SK-N-SH (cell line): ENCODE results near the gene GALNTL6. TPM values are rescaled to one million over a fixed set of nuclear protein-coding genes. Genes with fewer than 3 reads are reported as not detected.

Experiments used
- CTCF ChIA-PET: fragments of 300-600, 350-600 bp; formaldehyde crosslinking; extraction: SDS; loops from one replicate; lab custom pipeline; 2021; lab: Yijun Ruan, JAX
- POLR2A ChIA-PET: fragments of 350-600 bp; sonication (Branson Sonifier 250); formaldehyde crosslinking; extraction: SDS; loops from one replicate; lab custom pipeline; 2020; ENCODE audit warnings: antibody characterized with exemption, inconsistent platforms; lab: Yijun Ruan, JAX
- DNase-seq: peaks from one replicate; pipeline ENCODE4 v3.0.0; 2012
- H2AFZ ChIP-seq: fragments of 200-600 bp; sonication (generic); 2 replicates; pipeline ENCODE4 v1.8.1; 2016; ENCODE audit warnings: antibody characterized with exemption, mild to moderate bottlenecking, low read depth
- H3F3A ChIP-seq: fragments of 200-600 bp; sonication (generic); replicated peaks from 2 replicates; pipeline ENCODE3; 2016; ENCODE audit warnings: antibody characterized with exemption, mild to moderate bottlenecking; ENCODE audit not compliant: insufficient read depth
- H3K27ac ChIP-seq, 2 experiments: fragments of 200-500 bp in 1 of 2; fragments of 200-600 bp in 1 of 2; sonication (Bioruptor generic) in 1 of 2; sonication (generic), shearing (Covaris generic) in 1 of 2; 2 replicates each; pipeline versions ENCODE4 v1.5.1 to v1.6.1; 2014 to 2016; ENCODE audit warnings: low read depth in 2 of 2, inconsistent platforms in 1 of 2, low read length in 1 of 2, mild to moderate bottlenecking in 1 of 2, mixed read lengths in 1 of 2
- H3K27me3 ChIP-seq: fragments of 200-600 bp; sonication (generic), shearing (Covaris generic); 2 replicates; pipeline ENCODE4 v1.6.1; 2016; ENCODE audit warnings: mixed run types; ENCODE audit not compliant: insufficient read depth
- H3K36me3 ChIP-seq, 2 experiments: fragments of 200-500 bp in 1 of 2; fragments of 200-600 bp in 1 of 2; sonication (Bioruptor generic) in 1 of 2; sonication (generic) in 1 of 2; replicated peaks in 1 of 2; 2 replicates each; pipeline versions ENCODE3 to v1.5.1; 2014 to 2016; ENCODE audit warnings: low read length in 1 of 2, mild to moderate bottlenecking in 1 of 2; ENCODE audit not compliant: insufficient read depth in 2 of 2, control insufficient read depth in 1 of 2
- H3K4me1 ChIP-seq, 2 experiments: fragments of 200-500 bp in 1 of 2; fragments of 200-600 bp in 1 of 2; sonication (Bioruptor generic) in 1 of 2; sonication (generic), shearing (Covaris generic) in 1 of 2; 2 replicates each; pipeline versions ENCODE4 v1.5.1 to v1.6.1; 2014 to 2016; ENCODE audit warnings: low read depth in 1 of 2, low read length in 1 of 2, mixed run types in 1 of 2; ENCODE audit not compliant: insufficient read depth in 2 of 2, control insufficient read depth in 1 of 2
- H3K4me2 ChIP-seq: fragments of 200-600 bp; sonication (generic), shearing (Covaris generic); 2 replicates; pipeline ENCODE4 v1.6.1; 2017; ENCODE audit warnings: mixed run types
- H3K4me3 ChIP-seq, 2 experiments: fragments of 200-500 bp in 1 of 2; fragments of 200-600 bp in 1 of 2; sonication (Bioruptor generic) in 1 of 2; sonication (generic), shearing (Covaris generic) in 1 of 2; 2 replicates each; pipeline versions ENCODE4 v1.5.1 to v1.8.1; 2014 to 2016; ENCODE audit warnings: low read depth in 2 of 2, inconsistent platforms in 1 of 2, low read length in 1 of 2, mild to moderate bottlenecking in 1 of 2, mixed read lengths in 1 of 2, moderate library complexity in 1 of 2
- H3K79me2 ChIP-seq: fragments of 200-600 bp; sonication (generic); 2 replicates; pipeline ENCODE4 v1.8.1; 2017; ENCODE audit warnings: mild to moderate bottlenecking; ENCODE audit not compliant: insufficient read depth
- H3K9ac ChIP-seq: fragments of 200-600 bp; sonication (generic); 2 replicates; pipeline ENCODE4 v1.6.1; 2017; ENCODE audit warnings: mixed run types
- H3K9me2 ChIP-seq: fragments of 200-600 bp; sonication (generic); 2 replicates; pipeline ENCODE4 v1.6.1; 2017; ENCODE audit warnings: mixed run types
- H3K9me3 ChIP-seq: fragments of 200-600 bp; sonication (generic); 2 replicates; pipeline ENCODE4 v1.6.1; 2017; ENCODE audit warnings: mixed run types, mild to moderate bottlenecking, moderate library complexity
- H4K20me1 ChIP-seq: fragments of 200-600 bp; sonication (generic); 2 replicates; pipeline ENCODE4 v1.6.1; 2017; ENCODE audit warnings: mild to moderate bottlenecking, mixed run types; ENCODE audit not compliant: insufficient read depth
- CHD2 ChIP-seq: fragments of 150-350 bp; IDR thresholded peaks from 2 replicates; pipeline ENCODE4 v1.6.1; 2018; ENCODE audit warnings: low read length; ENCODE audit not compliant: partially characterized antibody
- CTCF ChIP-seq: fragments of 200-600 bp; sonication (generic); IDR thresholded peaks from 2 replicates; pipeline ENCODE4 v1.6.1; 2017; ENCODE audit warnings: antibody characterized with exemption, mild to moderate bottlenecking, moderate library complexity
- ELF1 ChIP-seq: IDR thresholded peaks from 2 replicates; pipeline ENCODE4 v1.4.0; 2012
- EP300 ChIP-seq, 2 experiments: IDR thresholded peaks; 2 replicates each; pipeline versions ENCODE4 v1.4.0 to v1.6.1; 2012; ENCODE audit warnings: borderline replicate concordance in 1 of 2, low read depth in 1 of 2, low read length in 1 of 2
- EZH2phosphoT487 ChIP-seq: fragments of 200-600 bp; sonication (generic); IDR thresholded peaks from 2 replicates; pipeline ENCODE4 v1.6.1; 2017; ENCODE audit warnings: low read depth, mixed run types, mild to moderate bottlenecking, antibody characterized with exemption, moderate library complexity, borderline replicate concordance
- FOXJ3 ChIP-seq: sonication (generic); formaldehyde crosslinking; IDR thresholded peaks from 2 replicates; pipeline ENCODE4 v1.5.1; 2020; ENCODE audit warnings: mild to moderate bottlenecking, missing genetic modification reagents
- FOXM1 ChIP-seq: IDR thresholded peaks from 2 replicates; pipeline ENCODE4 v1.4.0; 2012; ENCODE audit warnings: low read depth, mild to moderate bottlenecking
- GABPA ChIP-seq: IDR thresholded peaks from 2 replicates; pipeline ENCODE4 v1.4.0; 2012; ENCODE audit warnings: low read depth, mild to moderate bottlenecking
- GATA2 ChIP-seq: sonication (generic); formaldehyde crosslinking; IDR thresholded peaks from 2 replicates; pipeline ENCODE4 v1.5.0; 2020; ENCODE audit warnings: mild to moderate bottlenecking, missing genetic modification reagents
- MEF2A ChIP-seq: IDR thresholded peaks from 2 replicates; pipeline ENCODE4 v1.4.0; 2012; ENCODE audit warnings: low read depth, borderline replicate concordance
- MXI1 ChIP-seq: IDR thresholded peaks from 2 replicates; pipeline ENCODE4 v1.6.1; 2012; ENCODE audit warnings: mild to moderate bottlenecking, low read depth, low read length, improper control_type of control experiment
- NFIC ChIP-seq: IDR thresholded peaks from 2 replicates; pipeline ENCODE4 v1.4.0; 2012; ENCODE audit warnings: borderline replicate concordance
- NRF1 ChIP-seq: IDR thresholded peaks from 2 replicates; pipeline ENCODE4 v1.6.1; 2012; ENCODE audit warnings: low read depth, mild to moderate bottlenecking, low read length
- PBX3 ChIP-seq: IDR thresholded peaks from 2 replicates; pipeline ENCODE4; 2012
- POLR2AphosphoS5 ChIP-seq: IDR thresholded peaks from 2 replicates; pipeline ENCODE4 v1.6.1; 2012; ENCODE audit warnings: low read depth, low read length
- RAD21 ChIP-seq: IDR thresholded peaks from 2 replicates; pipeline ENCODE4 v1.6.1; 2012; ENCODE audit warnings: mild to moderate bottlenecking, low read length
- RCOR1 ChIP-seq: fragments of 150-350 bp; IDR thresholded peaks from 2 replicates; pipeline ENCODE4 v1.6.1; 2017; ENCODE audit warnings: antibody characterized with exemption, low read length
- RFX5 ChIP-seq: IDR thresholded peaks from 2 replicates; pipeline ENCODE4 v1.6.1; 2012; ENCODE audit warnings: mild to moderate bottlenecking, improper control_type of control experiment, low read length
- RXRA ChIP-seq: IDR thresholded peaks from 2 replicates; pipeline ENCODE4 v1.4.0; 2012; ENCODE audit warnings: low read depth, mild to moderate bottlenecking, borderline replicate concordance
- SIN3A ChIP-seq: IDR thresholded peaks from 2 replicates; pipeline ENCODE4 v1.6.1; 2012; ENCODE audit warnings: low read depth, mild to moderate bottlenecking, low read length, moderate library complexity, borderline replicate concordance
- SMC3 ChIP-seq: IDR thresholded peaks from 2 replicates; pipeline ENCODE4 v1.6.1; 2012; ENCODE audit warnings: low read depth, low read length, improper control_type of control experiment
- TCF12 ChIP-seq: IDR thresholded peaks from 2 replicates; pipeline ENCODE4 v1.4.0; 2012
- TEAD4 ChIP-seq: IDR thresholded peaks from 2 replicates; pipeline ENCODE4 v1.4.0; 2012; ENCODE audit warnings: mild to moderate bottlenecking, borderline replicate concordance; ENCODE audit not compliant: insufficient read depth
- USF2 ChIP-seq: fragments of 150-350 bp; IDR thresholded peaks from 2 replicates; pipeline ENCODE4 v1.6.1; 2017; ENCODE audit warnings: antibody characterized with exemption, low read length, low read depth, borderline replicate concordance
- YY1 ChIP-seq: IDR thresholded peaks from 2 replicates; pipeline ENCODE4 v1.4.0; 2012; ENCODE audit warnings: low read depth, mild to moderate bottlenecking
- WGBS: methylation state at CpG from one replicate; pipeline ENCODE4 v1.1.6; 2017; ENCODE audit warnings: low lambda C conversion rate; 5-methylcytosine and 5-hydroxymethylcytosine counted together
- polyA plus RNA-seq, 3 experiments: library from polyadenylated mRNA; depleted of rRNA; stranded (reverse); fragments of >200 nt; gene quantifications; 2 replicates each; pipeline ENCODE4 v1.2.3, GENCODE V29; 2012
- TF ChIP-seq, protein P1 (sequence below): fragments of 150-350 bp; IDR thresholded peaks from 2 replicates; pipeline ENCODE4 v1.6.1; 2016; ENCODE audit warnings: mild to moderate bottlenecking, low read depth, low read length
- TF ChIP-seq, protein P2 (sequence below): IDR thresholded peaks from 2 replicates; pipeline ENCODE4 v1.6.1; 2012; ENCODE audit warnings: mild to moderate bottlenecking, low read depth, low read length, moderate library complexity

GALNTL6 gene
- polyA plus RNA-seq, 1 of the 3 experiments (the other 2 are of a cell fraction), result 0.07 TPM

DNA sequence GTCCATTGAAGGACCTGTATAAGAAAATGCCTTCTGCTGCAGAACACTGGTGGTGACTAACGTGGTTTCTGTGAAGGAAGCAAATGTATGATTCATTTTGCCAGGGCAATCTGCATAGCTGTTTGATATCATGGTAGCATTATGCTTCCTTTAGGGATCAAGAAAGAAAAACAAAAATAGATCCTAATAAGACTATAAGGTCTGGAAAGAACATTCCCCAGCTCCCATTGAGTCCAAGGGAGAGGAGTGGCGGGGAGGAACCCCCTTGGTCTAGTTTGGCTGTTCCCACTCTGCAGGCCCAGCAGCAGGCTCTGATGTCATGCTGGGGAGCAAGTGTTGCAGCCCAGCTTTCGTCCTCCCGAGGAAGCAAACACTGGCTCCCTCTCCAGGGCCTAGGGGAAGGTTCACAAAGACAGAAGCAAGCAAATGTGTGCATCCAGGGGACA is 1200.9 kb downstream of the GALNTL6 start:
- 37% methylated on average over 4 of the region's 4 CpGs for WGBS
- Histone ChIP-seq H3K27me3 (no peaks in the 10 kb centered on the region), H3K9me3 (no peaks in the 10 kb centered on the region), H3K4me3 (peak overlapping the region in 1 of 2 experiments; percentile 30; a peak in 1 of 4 replicates), H3F3A (peaks cover 10% of the 10 kb centered on the region), H3K36me3 (no peaks in the 10 kb centered on the region), H2AFZ (peak overlapping the region; percentile 49), H3K27ac (peak overlapping the region in 1 of 2 experiments; percentile 34; a peak in 2 of 4 replicates), H3K4me2 (peak overlapping the region; percentile 46; the same call in 1 of the 2 replicates), H3K4me1 (peaks cover 0 to 16% of the 10 kb centered on the region in 2 experiments; a peak in 1 of 4 replicates), H3K9ac (no peak overlapping the region), H4K20me1 (no peaks in the 10 kb centered on the region), H3K79me2 (no peaks in the 10 kb centered on the region), H3K9me2 (no peaks in the 10 kb centered on the region)
- DNase-seq, result peak; percentile 35
- POLR2A ChIA-PET, result interaction anchor here (1.2 kb wide), 1 partner anchor 244 kb away, joined by 4 read pairs; no protein-coding TSS in a partner anchor
- CTCF ChIA-PET, result interaction anchor here (0.7 to 4.2 kb wide), 54 partner anchors 9 to 406 kb away, joined by 3 to 99 read pairs (median 5); partner anchors contain the start of gene SAP30
- TF ChIP-seq EZH2phosphoT487, result no peak
- TF ChIP-seq RXRA, result no peak
- TF ChIP-seq CTCF, result peak; percentile 28; the same call in 1 of the 2 replicates
- 0 out of 2 replicates have a peak, but pooled peaks have one; percentile 11 for TF ChIP-seq RAD21
- no peak for TF ChIP-seq RCOR1
- no peak for TF ChIP-seq MXI1
- TF ChIP-seq, protein P1, sequence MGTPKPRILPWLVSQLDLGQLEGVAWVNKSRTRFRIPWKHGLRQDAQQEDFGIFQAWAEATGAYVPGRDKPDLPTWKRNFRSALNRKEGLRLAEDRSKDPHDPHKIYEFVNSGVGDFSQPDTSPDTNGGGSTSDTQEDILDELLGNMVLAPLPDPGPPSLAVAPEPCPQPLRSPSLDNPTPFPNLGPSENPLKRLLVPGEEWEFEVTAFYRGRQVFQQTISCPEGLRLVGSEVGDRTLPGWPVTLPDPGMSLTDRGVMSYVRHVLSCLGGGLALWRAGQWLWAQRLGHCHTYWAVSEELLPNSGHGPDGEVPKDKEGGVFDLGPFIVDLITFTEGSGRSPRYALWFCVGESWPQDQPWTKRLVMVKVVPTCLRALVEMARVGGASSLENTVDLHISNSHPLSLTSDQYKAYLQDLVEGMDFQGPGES, result no peak
- TF ChIP-seq USF2, result no peak
- no peak for TF ChIP-seq TEAD4
- no peak for TF ChIP-seq EP300 (IDR thresholded peaks at IDR 0.05; ENCODE audit: borderline replicate concordance in 1 of 2, low read depth in 1 of 2, low read length in 1 of 2)
- no peak for TF ChIP-seq GATA2
- no peak for TF ChIP-seq NFIC
- no peak for TF ChIP-seq ELF1
- no peak for TF ChIP-seq NRF1
- no peak for TF ChIP-seq FOXJ3 (CRISPR knock-in tag)
- TF ChIP-seq YY1, result no peak
- no peak for TF ChIP-seq SIN3A
- TF ChIP-seq CHD2, result no peak
- no peak for TF ChIP-seq RFX5
- TF ChIP-seq SMC3, result peak; percentile 4; the same call in 1 of the 2 replicates
- TF ChIP-seq POLR2AphosphoS5, result no peak
- no peak for TF ChIP-seq GABPA
- no peak for TF ChIP-seq MEF2A
- TF ChIP-seq FOXM1, result no peak
- peak; percentile 21; the same call in 1 of the 2 replicates for TF ChIP-seq TCF12
- TF ChIP-seq, protein P2, sequence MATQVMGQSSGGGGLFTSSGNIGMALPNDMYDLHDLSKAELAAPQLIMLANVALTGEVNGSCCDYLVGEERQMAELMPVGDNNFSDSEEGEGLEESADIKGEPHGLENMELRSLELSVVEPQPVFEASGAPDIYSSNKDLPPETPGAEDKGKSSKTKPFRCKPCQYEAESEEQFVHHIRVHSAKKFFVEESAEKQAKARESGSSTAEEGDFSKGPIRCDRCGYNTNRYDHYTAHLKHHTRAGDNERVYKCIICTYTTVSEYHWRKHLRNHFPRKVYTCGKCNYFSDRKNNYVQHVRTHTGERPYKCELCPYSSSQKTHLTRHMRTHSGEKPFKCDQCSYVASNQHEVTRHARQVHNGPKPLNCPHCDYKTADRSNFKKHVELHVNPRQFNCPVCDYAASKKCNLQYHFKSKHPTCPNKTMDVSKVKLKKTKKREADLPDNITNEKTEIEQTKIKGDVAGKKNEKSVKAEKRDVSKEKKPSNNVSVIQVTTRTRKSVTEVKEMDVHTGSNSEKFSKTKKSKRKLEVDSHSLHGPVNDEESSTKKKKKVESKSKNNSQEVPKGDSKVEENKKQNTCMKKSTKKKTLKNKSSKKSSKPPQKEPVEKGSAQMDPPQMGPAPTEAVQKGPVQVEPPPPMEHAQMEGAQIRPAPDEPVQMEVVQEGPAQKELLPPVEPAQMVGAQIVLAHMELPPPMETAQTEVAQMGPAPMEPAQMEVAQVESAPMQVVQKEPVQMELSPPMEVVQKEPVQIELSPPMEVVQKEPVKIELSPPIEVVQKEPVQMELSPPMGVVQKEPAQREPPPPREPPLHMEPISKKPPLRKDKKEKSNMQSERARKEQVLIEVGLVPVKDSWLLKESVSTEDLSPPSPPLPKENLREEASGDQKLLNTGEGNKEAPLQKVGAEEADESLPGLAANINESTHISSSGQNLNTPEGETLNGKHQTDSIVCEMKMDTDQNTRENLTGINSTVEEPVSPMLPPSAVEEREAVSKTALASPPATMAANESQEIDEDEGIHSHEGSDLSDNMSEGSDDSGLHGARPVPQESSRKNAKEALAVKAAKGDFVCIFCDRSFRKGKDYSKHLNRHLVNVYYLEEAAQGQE, result no peak
- no peak for TF ChIP-seq PBX3
